ENCODE data around the gene SLC25A23.
"Not testable (repeated sequence)": the region's sequence is repeated elsewhere in the genome, so short reads cannot be mapped to it uniquely, and the experiment has no call there.

Gene SLC25A23

DNA sequence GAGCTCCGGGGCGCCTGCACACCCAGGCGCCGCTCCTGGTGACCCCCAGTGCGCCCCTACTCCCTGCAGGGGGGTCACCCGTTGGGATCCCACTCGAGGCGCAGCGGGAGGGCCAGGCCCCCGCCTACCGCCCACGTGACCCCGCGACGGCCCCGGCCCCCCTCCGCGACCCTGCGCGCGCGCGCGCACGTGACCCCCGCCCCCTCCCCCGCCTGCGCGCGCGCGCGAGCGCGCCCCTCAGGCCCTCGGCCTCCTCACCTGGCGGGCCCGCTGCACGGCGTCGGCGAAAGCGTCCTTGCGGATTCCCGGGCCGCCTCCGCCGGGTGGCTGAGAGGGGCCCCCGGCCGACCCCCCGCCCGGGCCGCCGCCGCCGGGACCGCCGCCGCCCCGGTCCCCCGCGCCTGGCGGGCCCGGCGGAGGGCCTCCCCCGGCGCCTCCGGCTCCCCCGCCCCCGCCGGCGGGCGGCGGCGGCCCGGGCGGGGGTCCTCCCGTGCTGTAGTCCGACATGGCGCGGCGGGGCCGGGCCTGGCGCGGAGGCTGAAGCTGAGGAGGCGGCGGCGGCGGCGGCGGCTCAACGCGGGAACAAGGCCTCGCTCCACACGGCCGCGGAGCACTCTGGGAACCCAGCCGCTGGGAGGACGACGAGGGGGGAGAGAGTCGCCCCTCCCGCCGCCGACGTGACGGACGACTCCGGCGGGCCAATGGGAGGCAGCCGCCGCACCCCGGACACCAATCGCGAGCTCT is 35.2 kb downstream of the SLC25A23 start, which contains the start of gene KHSRP:
KHSRP (minus strand) TSS at position 617 of the 744 bp plus-strand sequence; CDS start at position 507, 110 bp downstream.
- DNase-seq, result no peak

DNA sequence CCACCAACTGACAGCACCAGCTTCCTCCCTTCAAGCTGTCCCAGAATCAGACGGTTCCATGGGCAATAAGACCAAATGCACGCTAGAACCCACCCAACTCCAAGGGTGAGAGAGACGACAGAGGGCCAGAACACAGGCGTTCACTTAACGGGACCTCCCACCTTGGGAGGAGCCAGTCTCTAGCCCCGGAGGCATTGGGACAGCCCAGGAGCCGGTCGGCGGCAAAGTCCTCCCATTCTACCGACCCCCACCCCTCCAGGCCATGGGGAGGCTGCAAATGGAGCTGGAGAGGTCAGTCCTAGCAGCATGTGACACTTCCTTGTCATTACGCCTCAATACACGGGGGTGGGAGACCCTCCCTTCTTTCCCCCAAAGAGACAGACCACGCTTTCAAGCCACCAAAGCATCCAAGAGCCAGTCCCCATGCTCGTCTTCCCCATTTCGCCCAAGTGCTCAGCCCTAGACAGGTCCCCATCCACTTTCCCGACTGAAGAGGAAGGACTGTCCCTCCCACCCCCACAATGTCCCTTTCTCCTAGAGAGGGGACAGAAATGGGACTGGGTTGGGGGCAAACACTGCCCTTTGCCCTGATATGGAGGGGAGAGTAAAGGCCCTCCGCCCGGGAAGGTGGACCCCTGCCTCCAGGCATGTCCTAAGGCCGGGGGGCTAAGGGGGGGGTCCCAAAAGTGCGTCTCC is 35.9 kb downstream of the SLC25A23 start:
- DNase-seq, result no peak

DNA sequence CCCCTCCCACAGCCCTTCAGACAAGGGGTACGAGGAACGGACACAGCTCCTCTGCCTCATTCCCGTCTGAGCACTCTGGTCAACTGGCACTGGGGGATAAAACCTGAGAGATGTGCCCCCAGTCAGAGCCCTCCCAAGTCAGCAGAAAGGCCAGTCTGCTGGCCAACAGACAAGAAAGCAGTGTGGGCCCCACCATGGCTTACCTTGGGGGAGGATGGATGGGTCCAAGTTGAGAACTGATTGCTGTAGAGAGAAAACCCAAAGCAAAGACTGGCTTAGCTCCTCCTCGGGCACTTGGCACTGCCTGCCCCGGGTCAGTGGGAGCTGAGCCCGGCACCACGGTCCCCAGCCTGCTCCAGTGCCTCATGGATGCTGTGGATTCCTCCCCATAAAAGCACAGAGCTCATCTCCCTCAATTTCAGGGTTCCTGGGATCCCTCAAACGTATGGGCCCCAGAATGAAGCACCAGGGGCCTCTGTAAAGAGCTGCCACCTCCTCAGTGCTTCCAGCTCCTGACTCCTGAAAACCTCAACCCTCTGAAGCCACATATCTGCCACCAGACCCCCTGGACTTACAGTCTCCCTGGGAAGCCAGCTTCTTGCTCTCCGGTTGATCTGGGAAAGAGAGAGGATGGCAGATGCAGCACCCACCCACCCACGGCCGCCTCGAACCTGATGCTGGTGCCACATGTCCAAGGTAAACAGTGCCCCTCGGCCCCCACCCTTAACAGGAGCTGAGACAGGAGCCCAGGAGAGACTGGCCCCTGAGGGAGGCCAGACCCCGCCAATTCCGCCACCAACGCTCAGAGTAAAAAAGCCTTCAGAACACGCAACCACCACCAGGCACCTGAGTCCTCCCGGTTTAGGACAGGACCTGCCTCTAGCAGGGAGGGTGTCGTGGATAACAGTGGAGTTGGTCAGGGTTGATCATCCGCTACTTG is 38.2 kb downstream of the SLC25A23 start:
- DNase-seq, result no peak

DNA sequence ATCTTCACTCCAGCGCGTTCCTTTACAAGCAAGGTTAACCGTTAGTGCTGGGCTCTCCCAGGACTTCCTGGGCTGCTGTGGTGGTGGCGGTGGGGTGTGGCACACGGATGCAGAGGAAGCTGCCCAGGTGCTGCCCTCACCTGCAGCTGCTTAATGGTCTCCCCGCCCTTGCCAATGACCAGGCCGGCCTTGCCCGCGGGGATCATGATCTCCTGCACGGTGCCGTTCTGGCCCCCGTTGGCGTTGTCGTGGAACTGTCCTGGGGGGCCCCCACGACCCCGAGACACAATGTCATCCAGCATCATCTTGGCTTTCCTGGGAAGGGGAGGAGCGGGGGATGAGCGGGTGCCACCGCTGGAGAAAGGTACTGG is 41.0 kb downstream of the SLC25A23 start:
- no peak for DNase-seq

DNA sequence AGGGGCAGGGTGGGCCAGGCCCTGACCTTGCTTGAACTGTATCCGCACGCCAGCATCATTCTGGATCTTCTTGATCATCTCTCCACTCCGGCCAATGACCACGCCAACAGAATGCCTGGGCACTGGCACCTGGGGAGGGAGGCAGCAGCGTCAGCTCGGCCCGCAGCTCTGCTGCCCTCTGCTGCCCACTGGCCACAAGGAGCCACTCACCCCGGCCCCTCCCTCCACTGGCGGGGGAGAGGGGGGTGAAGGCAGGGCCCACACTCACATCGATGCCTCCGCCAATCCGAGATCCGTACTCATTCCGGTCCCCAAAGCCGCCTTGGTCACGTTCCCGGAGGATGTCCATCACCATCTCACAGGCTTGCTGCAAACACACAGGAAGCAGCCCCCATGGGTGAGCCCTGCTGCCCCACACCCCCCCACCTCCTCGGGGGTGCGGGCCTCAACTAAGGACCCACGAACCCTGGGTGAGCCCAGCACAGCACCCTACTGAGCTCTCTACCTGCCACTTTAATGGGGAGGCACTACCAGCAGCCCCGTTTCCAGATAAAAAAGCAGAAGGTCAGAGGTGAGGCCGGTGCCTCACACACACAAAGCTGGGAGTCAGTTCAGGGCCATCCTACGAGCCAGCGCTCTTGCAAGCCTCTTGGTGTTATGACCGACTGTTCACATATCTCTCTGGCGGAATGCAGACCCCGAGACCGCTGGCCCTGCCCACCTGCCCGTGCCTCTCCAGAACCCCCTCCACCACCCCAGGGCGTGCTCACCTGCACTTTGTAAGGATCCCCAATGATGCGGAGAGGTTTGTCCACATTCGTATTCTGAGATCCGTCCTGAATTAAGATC is 41.7 kb downstream of the SLC25A23 start:
- DNase-seq, result no peak

DNA sequence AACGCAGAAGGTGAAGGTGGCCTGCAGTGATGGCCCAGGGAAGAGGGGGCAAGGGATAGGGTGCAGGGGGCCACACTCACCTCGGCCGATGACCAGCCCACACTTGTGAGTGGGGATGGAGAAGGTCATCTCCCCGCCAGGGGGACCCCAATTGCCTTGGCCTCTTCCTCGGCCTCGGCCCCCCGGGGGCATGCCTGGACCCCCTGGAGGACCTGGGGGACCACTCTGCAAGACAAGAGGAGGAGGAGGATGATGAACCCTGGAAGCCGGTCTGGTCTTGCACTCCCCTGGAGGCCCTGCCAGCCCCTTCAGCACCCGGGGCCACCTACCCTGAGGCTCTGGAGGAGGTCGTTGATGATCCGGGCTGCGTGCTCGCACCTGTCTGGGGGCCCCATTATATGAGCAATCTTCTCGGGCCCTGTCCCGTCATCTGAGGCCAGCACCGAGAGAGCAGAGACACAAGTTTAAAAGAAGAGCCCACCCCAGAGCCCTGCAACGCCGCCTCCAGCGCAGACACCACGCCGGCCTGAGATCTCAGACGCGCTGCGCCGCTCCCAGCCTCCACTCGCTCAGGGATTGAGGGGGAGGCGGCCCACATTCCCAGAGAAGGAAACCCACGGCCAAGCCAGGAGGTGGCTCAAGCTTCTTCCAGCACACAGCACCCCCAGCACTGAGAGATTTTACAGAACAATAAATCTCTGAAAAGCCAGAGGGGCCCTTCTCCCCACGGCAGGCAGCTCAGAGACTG is 42.8 kb downstream of the SLC25A23 start:
- DNase-seq, result no peak

DNA sequence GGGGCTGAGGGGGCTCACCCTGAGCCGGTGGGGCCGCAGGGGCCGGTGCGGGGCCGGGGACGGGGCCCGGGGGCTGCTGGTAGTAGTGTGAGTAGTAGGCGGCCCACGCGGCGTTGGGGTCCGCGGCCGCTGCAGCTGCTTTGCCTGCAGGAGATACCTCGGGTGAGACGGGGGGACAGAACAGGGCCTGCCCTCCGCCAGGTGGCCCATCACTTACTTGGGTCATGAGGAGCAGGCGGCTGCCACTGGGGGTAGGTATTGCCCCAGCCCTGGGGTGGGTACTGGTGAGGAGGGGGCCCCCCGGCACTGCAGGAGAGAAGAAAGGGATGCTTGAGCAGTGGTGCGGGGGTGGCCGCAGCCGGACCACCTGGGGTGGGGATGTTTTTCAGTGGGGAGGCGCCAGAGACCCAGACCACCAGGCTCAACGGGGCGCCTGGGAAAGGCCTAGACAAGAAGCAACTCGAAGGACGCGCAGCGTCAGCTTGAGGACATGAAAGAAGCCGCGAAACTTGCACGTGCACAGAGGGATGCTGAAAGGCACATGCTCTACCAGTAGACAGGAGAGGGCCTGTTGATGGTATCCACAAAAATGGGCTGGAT is 43.9 kb downstream of the SLC25A23 start:
- DNase-seq, result no peak

DNA sequence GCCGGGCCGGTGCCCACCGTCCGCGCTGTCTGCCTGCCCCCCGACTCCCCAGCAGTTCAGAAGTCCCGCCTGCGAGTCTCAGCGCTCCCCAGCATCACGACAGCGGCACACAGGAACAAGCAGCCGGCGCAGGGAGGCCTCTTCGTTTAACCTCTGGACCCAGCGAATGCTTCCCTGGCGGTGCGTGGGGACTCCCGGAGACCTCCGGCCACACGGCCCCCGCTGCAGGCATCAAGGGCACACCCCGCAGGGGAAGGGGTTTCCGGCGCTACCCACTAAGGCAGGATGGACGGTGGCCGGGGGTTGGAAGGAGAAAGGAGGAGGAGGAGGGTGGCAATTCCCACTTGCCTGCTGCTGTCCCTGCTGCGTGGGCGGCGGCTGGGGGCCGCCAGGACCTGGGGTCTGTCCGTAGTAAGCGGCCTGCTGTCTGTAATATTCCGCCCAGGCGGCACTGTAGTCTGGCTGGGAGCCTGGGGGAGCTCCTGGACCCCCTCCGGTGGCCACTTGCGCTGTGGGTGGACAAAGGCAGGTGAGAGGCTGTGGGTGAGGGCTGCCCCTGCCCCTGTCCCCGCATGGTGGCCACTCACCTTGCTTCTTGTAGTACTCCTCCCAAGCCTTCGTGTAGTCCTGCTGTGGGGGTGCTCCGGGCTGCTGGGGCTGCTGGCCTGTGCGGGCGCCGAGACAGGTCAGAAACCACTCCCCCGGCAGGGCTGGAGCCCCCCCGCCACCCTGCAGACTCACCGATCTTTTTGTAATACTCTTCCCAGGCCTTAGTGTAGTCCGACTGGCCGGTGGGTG is 44.6 kb downstream of the SLC25A23 start:
- DNase-seq, result no peak

DNA sequence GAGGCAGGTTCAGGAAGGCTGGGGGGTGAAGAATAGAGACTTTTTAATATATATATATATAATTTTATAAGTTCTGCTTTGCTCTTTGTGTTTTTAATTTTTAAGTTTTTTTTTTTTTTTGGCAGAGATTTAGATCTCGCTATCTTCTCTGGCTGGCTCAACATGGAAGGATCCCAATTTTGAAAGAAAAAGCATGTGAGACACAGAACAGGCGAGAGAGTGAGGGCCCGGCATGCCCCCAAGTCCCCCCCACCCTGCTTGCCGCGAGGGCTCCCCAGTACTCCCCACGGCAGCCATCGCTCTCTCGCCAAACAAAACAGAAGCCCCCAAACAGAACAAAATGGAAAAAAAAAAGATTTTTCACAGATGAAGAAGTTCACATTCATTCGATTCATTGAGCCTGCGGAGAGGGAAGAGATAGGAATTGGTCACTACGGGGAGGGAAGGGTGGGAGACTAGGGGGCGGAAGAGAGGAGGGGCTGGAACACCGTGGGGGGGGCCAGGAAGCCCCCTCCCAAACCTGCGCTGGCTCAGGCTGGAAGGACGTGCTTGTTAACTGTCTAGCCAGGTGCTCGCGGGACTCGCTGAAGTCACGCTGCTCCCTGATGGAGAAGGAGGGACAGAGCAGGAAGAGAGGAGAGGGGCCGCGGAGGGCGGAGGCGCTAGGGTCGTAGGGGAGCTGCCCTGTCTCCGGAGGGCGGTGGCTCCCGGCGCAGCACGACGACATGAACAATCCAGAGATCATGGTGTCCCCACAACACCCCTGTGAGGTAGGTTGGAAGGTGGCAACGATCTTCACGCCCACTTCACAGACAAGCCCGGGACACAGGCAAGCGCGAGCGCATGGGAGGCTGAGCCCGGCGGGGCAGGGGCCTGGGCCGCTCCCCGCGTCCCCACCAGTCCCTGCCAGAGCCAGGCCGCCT is 45.6 kb downstream of the SLC25A23 start:
- no peak for DNase-seq

DNA sequence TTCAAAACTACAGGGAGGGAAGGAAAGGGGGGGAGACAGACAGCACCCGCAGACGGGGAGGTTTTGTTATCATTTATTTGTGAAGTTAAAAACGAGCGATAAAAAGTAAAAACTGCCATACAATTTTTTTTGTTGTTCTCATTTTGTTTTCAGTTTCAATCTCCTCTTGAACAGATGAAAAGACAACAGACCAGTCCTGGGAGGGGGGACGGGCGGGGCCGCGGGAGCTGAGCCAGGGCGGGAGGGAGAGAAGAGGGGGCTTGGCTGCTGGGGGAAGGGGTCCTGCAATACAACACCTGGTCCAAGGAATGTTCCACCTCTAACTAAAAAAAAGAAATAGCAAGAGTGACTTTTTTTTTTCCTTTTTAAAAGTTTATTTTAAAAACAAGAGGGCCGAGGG is 46.3 kb downstream of the SLC25A23 start:
- DNase-seq, result no peak

DNA sequence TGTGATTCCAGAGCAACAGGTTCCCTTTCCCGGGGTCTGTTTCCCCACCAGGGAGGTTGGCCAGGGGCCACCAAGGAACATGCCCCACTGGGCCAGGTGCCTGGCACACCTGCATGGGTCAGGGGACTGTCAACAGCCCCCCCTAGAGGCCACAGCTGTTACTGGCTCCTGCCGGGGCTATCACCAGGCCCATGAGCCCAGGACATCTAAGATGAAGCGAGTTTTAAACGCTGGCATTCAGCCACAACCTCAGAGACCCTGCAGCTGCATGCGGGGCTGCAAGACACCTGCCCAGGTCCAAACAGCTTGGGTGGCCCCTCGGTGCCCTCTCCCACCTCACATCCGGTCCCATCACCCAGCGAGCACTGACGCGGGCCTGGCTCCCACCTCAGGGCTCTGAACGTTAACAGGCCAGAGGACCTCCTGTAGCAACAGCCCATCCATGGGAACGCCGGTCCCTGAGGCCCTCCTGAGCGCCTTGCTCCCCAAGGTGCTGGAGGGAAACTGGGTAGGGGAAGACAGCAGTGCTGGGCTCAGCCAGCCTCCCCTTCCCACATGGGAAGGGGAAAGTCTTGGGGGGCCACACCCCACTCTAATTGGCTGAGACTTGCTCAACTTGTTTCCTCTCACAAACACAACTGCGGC is 47.0 kb downstream of the SLC25A23 start:
- no peak for DNase-seq

DNA sequence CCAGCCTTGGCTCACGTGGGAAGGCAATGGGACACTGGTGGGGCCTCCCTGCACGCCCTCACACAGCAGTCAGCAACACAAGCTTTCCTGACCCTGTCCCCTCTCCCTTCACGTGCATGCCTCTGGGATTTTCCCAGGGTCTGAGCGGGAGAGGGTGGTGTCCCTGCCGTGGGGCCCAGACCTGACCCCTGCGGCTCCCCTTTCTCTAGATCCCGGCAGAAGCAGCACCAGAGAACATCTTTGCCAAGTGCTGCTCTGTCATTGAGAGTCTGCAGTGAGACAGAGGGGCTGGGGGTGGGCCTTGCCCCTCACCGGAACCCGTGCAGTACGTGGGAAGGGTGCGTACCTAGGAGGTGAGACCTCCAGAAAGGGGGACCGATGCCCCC is 47.5 kb downstream of the SLC25A23 start:
- no peak for DNase-seq

DNA sequence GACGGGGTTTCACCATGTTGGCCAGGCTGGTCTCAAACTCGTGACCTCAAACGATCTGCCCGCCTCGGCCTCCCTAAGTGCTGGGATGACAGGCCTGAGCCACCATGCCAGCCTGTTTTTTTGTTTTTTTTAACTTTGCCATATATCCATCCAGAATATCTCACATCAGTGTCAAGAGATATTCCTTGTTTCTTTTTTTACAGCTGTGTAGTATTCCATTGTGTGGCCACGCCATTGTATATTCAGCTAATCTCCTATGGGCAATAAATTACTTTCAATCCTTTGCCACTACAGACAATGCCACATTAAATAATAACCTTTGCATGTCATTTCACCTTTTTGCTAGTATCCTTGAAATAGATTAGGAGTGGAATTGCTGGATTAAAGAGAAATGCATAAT is 50.2 kb downstream of the SLC25A23 start:
- no peak for DNase-seq

DNA sequence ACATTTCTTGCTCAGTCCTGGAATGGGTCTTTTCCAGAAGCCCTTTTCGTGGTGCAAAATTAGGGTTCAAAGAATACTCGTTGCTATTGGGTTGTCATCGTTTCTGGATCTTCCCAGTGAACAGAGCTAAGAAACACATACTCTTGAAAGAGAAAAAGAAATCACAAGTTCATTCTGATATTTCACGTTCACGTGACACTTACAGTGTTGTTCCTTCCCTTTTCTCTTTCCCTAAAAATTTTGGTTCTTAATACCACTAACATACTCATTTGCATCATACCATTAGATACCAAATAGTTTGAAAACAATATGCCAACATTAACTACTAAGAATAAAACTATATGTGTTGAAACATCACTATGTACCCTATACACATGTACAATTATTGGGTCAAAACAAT is 53.2 kb downstream of the SLC25A23 start:
- no peak for DNase-seq

DNA sequence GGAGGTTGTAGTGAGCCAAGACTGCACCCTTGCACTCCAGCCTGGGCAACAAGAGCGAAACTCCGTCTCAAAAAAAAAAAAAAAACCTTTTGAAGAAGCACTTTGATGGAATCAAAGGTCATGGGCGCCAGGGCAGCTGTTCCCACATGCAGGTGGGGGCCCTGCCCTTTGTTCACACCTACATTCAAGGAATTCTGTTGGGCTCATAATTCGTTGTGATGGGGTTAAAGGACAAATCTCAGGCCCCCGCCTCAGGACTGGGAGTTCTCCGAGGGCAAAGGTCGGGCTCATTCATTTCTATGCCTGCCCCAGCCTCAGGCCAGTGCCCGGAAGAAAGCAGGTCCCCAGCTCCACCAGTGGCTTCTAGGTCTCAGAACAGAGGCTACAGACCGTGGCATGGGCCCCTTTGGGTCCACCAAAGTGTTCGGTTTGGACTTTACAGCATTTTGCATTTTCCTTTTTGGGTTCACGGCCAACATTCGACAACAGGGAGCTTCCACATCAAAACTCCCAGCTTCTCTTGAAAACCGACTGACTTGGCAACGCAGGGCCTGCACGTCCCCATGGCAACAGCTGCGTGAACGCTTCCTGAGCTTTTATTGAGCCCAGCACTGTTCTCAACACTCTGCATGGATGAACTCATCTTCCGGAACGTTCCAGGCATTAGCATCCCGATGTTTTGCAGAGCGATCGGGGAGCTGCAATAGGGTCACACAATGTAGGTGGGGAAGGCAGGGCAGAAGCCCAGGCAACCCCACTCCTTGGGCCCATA is 56.6 kb downstream of the SLC25A23 start:
- no peak for DNase-seq

DNA sequence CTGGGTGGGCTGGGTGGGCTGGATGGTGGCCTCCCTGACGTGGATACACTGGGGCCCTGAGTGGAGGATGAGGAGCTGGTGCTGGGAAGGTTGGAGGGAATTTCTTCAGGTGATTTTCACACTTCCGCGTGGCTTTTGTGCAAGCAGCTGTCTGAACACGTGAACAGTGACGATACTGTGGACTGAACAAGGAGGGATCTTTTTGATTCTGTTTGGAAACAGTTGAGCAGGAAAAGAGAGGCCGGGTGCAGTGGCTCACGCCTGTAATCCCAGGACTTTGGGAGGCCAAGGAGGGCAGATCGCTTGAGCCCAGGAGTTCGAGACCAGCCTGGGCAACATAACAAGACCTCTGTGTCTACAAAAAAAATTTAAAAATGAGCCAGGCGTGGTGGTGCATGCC is 57.5 kb downstream of the SLC25A23 start:
- no peak for DNase-seq

DNA sequence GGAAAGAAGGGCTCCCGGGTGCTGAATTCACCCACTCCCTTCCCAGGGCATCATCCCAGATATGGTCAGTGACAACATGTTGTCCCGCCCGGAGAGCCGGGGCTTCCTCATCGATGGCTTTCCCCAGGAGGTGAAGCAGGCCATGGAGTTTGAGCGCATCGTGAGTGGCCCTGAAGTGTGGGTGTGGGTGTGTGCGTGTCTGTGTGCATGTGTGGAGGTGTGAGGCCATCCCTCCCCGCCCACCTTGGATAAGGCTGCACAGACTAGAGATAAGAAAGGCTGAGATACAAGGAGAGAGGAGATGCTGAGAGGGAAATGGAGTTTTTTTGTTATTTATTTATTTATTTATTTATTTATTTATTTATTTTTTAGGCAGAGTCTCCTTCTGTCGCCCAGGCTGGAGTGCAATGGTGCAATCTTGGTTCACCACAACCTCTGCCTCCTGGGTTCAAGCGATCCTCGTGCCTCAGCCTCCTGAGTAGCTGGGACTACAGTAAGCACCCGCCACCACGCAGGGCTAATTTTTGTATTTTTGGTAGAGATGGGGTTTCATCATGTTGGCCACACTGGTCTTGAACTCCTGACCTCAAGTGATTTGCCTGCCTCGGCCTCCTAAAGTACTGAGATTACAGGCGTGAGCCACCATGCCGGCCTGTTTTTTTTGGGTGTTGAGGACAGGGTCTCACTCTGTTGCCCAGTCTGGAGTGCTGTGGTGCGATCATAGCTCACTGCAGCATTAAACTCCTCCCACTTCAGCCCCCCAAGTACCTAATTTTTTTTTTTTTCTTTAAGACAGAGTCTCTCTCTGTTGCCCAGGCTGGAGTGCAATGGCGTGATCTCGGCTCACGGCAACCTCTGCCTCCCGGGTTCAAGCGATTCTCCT is 59.3 kb downstream of the SLC25A23 start:
- not testable (repeated sequence) for DNase-seq
